Cortex of kidney (tissue), 1 donor: ENCODE measurements around the gene CCDC146.
"Not testable (repeated sequence)": the region's sequence is repeated elsewhere in the genome, so short reads cannot be mapped to it uniquely, and the experiment has no call there.

ENCODE experiments used
- DNase-seq: peaks from one replicate; lab custom pipeline; 2025; lab: John Stamatoyannopoulos, UW

The CCDC146 gene

GRCh38 chr7:77331938-77332695, 209.7 kb downstream of the CCDC146 start:
- no peak for DNase-seq

- not testable (repeated sequence) for DNase-seq
These were observed 211.6 kb downstream of the CCDC146 start for GRCh38 chr7:77334039-77334438.

- no peak for DNase-seq
These were observed 213.2 kb downstream of the CCDC146 start for GRCh38 chr7:77335581-77335980.

- DNase-seq = no peak
These were observed 215.1 kb downstream of the CCDC146 start for GRCh38 chr7:77337456-77337990.

GRCh38 chr7:77338260-77338659, 215.8 kb downstream of the CCDC146 start:
- no peak for DNase-seq

- no peak for DNase-seq
These were observed 216.6 kb downstream of the CCDC146 start for GRCh38 chr7:77338883-77339629.

GRCh38 chr7:77339726-77340125, 217.3 kb downstream of the CCDC146 start:
- no peak for DNase-seq
